AG10803 (cell line): Measurements from ENCODE around the gene DOCK4.

ENCODE experiments used
- DNase-seq: peaks from one replicate; pipeline ENCODE4 v3.0.0; 2010; ENCODE audit warnings: low read depth
- H3K4me3 ChIP-seq: 2 replicates; pipeline ENCODE4 v1.5.1; 2011; ENCODE audit warnings: mild to moderate bottlenecking, low read length, control low read depth
- CTCF ChIP-seq: conservative IDR thresholded peaks from 2 replicates; pipeline ENCODE4 v1.5.1; 2011; ENCODE audit warnings: mild to moderate bottlenecking, low read length, control low read depth, inconsistent platforms

The DOCK4 gene

GRCh38 chr7:112173568-112173905 is 32.7 kb downstream of the DOCK4 start:
- H3K4me3 ChIP-seq, result no peak overlapping the region
- no peak for TF ChIP-seq CTCF
- DNase-seq, result no peak

- no peak for TF ChIP-seq CTCF
- H3K4me3 ChIP-seq, result no peak overlapping the region
- DNase-seq, result no peak
These were observed 33.2 kb downstream of the DOCK4 start for GRCh38 chr7:112172870-112173567.

- no peak for DNase-seq
- H3K4me3 ChIP-seq, result no peak overlapping the region
- TF ChIP-seq CTCF, result no peak
These were observed 34.5 kb downstream of the DOCK4 start for GRCh38 chr7:112171673-112172072.

- no peak for TF ChIP-seq CTCF
- no peak for DNase-seq
- no peak overlapping the region for H3K4me3 ChIP-seq
These were observed 37.3 kb downstream of the DOCK4 start for GRCh38 chr7:112168915-112169314.

- no peak for TF ChIP-seq CTCF
- no peak overlapping the region for H3K4me3 ChIP-seq
- no peak for DNase-seq
These were observed 39.1 kb downstream of the DOCK4 start for GRCh38 chr7:112167147-112167546.

- TF ChIP-seq CTCF, result no peak
- no peak for DNase-seq
- H3K4me3 ChIP-seq, result no peak overlapping the region
These were observed 43.3 kb downstream of the DOCK4 start for GRCh38 chr7:112162784-112163506.

GRCh38 chr7:112162142-112162766 is 43.9 kb downstream of the DOCK4 start:
- no peak overlapping the region for H3K4me3 ChIP-seq
- TF ChIP-seq CTCF, result no peak
- no peak for DNase-seq
